GOT3 (cell line): Measurements from ENCODE around the gene OLIG1.

ENCODE experiments used
- DNase-seq: peaks from one replicate; lab custom pipeline; 2025; ENCODE audit warnings: mixed read lengths; lab: John Stamatoyannopoulos, UW

Gene OLIG1

GRCh38 chr21:33069994-33070743 is at the start of gene OLIG1:
Gene OLIG1 (plus strand): TSS chr21:33070141. CDS start chr21:33070247, 106 bp downstream.
- DNase-seq = no peak

GRCh38 chr21:33020558-33021100 is 49.3 kb upstream of the OLIG1 start:
- no peak for DNase-seq

- no peak for DNase-seq
Measured at GRCh38 chr21:33021150-33021549, 48.8 kb upstream of the OLIG1 start.

GRCh38 chr21:33021667-33022066 is 48.3 kb upstream of the OLIG1 start:
- DNase-seq = no peak

- no peak for DNase-seq
Measured at GRCh38 chr21:33022489-33022827, 47.5 kb upstream of the OLIG1 start.

GRCh38 chr21:33022828-33023573 is 46.9 kb upstream of the OLIG1 start:
- no peak for DNase-seq

GRCh38 chr21:33023574-33024200 is 46.3 kb upstream of the OLIG1 start:
- no peak for DNase-seq

- DNase-seq = no peak
Measured at GRCh38 chr21:33024201-33025103, 45.5 kb upstream of the OLIG1 start.

- DNase-seq = no peak
Measured at GRCh38 chr21:33025106-33025488, 44.8 kb upstream of the OLIG1 start.

GRCh38 chr21:33025489-33026442 is 44.2 kb upstream of the OLIG1 start, which contains the start of gene OLIG2:
Gene OLIG2 (plus strand): TSS chr21:33025935. CDS start chr21:33026863, 928 bp downstream.
- DNase-seq = no peak

GRCh38 chr21:33026443-33026858 is 43.5 kb upstream of the OLIG1 start:
- no peak for DNase-seq

- DNase-seq = no peak
Measured at GRCh38 chr21:33026878-33027400, 43.0 kb upstream of the OLIG1 start.

- DNase-seq = no peak
Measured at GRCh38 chr21:33027401-33028286, 42.3 kb upstream of the OLIG1 start.

GRCh38 chr21:33028287-33028670 is 41.7 kb upstream of the OLIG1 start:
- DNase-seq = no peak

- DNase-seq = no peak
Measured at GRCh38 chr21:33028773-33029384, 41.1 kb upstream of the OLIG1 start.

GRCh38 chr21:33029385-33029921 is 40.5 kb upstream of the OLIG1 start:
- DNase-seq = no peak

- DNase-seq = no peak
Measured at GRCh38 chr21:33029975-33030461, 39.9 kb upstream of the OLIG1 start.

- DNase-seq = no peak
Measured at GRCh38 chr21:33030633-33031032, 39.3 kb upstream of the OLIG1 start.
